WTC11 (cell line): Measurements from ENCODE around the gene PRPF40A. TPM values are rescaled to one million over a fixed set of nuclear protein-coding genes. Genes with fewer than 3 reads are reported as not detected.

Experiments
- ATAC-seq: fragments of 200-7000 bp; cut with Tn5 transposase; 2 replicates; pipeline ENCODE4 v1.10.0; 2021; ENCODE audit warnings: mild to moderate bottlenecking, moderate library complexity
- CTCF ChIA-PET: fragments of 300-600 bp; sonication (Branson Sonifier 250); formaldehyde crosslinking; loops from one replicate; lab custom pipeline; 2021; ENCODE audit warnings: antibody characterized with exemption; lab: Charles Lee
- POLR2A ChIA-PET: fragments of 350-600 bp; sonication (Branson Sonifier 250); formaldehyde crosslinking; loops from one replicate; lab custom pipeline; 2021; ENCODE audit warnings: antibody characterized with exemption; lab: Charles Lee
- DNase-seq: peaks from one replicate; pipeline ENCODE4 v3.0.0; 2021; ENCODE audit warnings: low spot score
- H3K27ac Mint-ChIP-seq: 2 replicates; pipeline ENCODE4 v1.8.0; 2021; ENCODE audit warnings: mixed read lengths
- H3K27me3 Mint-ChIP-seq: 2 replicates; pipeline ENCODE4 v1.8.0; 2021; ENCODE audit warnings: low read depth, mild to moderate bottlenecking, moderate library complexity, mixed read lengths
- H3K36me3 Mint-ChIP-seq: 2 replicates; pipeline ENCODE4 v1.8.0; 2021; ENCODE audit warnings: mixed read lengths
- H3K4me1 Mint-ChIP-seq: 2 replicates; pipeline ENCODE4 v1.8.0; 2022; ENCODE audit warnings: mixed read lengths
- H3K4me3 Mint-ChIP-seq: 2 replicates; pipeline ENCODE4 v1.8.0; 2021; ENCODE audit warnings: mild to moderate bottlenecking, moderate library complexity, mixed read lengths
- H3K9me3 Mint-ChIP-seq: 2 replicates; pipeline ENCODE4 v1.8.0; 2021; ENCODE audit warnings: mixed read lengths
- CTCF ChIP-seq: fragments of 200-600 bp; IDR thresholded peaks from 2 replicates; pipeline ENCODE4 v1.8.0; 2022; ENCODE audit warnings: antibody characterized with exemption
- E2F5 ChIP-seq: sonication (generic); formaldehyde crosslinking; IDR thresholded peaks from 2 replicates; pipeline ENCODE4 v1.8.1; 2022; ENCODE audit warnings: mild to moderate bottlenecking, moderate library complexity, missing genetic modification reagents
- ELF4 ChIP-seq: sonication (generic); formaldehyde crosslinking; IDR thresholded peaks from 2 replicates; pipeline ENCODE4 v1.8.1; 2022; ENCODE audit warnings: low read depth, mild to moderate bottlenecking, moderate library complexity, missing genetic modification reagents
- FOXJ3 ChIP-seq: sonication (generic); formaldehyde crosslinking; IDR thresholded peaks from 2 replicates; pipeline ENCODE4 v1.9.0; 2021; ENCODE audit warnings: missing genetic modification reagents, mild to moderate bottlenecking, borderline replicate concordance
- HMGA2 ChIP-seq: fragments of 250-450 bp; sonication (Bioruptor Pico); IDR thresholded peaks from 2 replicates; pipeline ENCODE4 v1.4.0; 2021; ENCODE audit warnings: mild to moderate bottlenecking, moderate library complexity
- IRF1 ChIP-seq: sonication (generic); formaldehyde crosslinking; IDR thresholded peaks from 2 replicates; pipeline ENCODE4 v1.8.0; 2023; ENCODE audit warnings: missing genetic modification reagents
- JAZF1 ChIP-seq: fragments of 250-450 bp; sonication (Bioruptor Pico); IDR thresholded peaks from 2 replicates; pipeline ENCODE4 v1.9.0; 2021; ENCODE audit warnings: moderate library complexity, mild to moderate bottlenecking, inconsistent platforms
- KAT7 ChIP-seq: sonication (generic); formaldehyde crosslinking; IDR thresholded peaks from 2 replicates; pipeline ENCODE4 v1.8.1; 2023; ENCODE audit warnings: missing genetic modification reagents, mild to moderate bottlenecking, borderline replicate concordance
- MXD4 ChIP-seq: fragments of 250-450 bp; sonication (Bioruptor Pico); IDR thresholded peaks from 2 replicates; pipeline ENCODE4 v1.8.0; 2021; ENCODE audit warnings: mild to moderate bottlenecking, moderate library complexity, borderline replicate concordance
- NR2C2 ChIP-seq: sonication (generic); formaldehyde crosslinking; IDR thresholded peaks from 2 replicates; pipeline ENCODE4 v1.8.0; 2022; ENCODE audit warnings: mild to moderate bottlenecking, missing genetic modification reagents
- OVOL2 ChIP-seq: fragments of 250-450 bp; sonication (Bioruptor Pico); IDR thresholded peaks from 2 replicates; pipeline ENCODE4 v1.9.0; 2021; ENCODE audit warnings: mild to moderate bottlenecking, borderline replicate concordance
- PRDM15 ChIP-seq: sonication (generic); formaldehyde crosslinking; IDR thresholded peaks from 2 replicates; pipeline ENCODE4 v1.8.0; 2022; ENCODE audit warnings: missing genetic modification reagents
- RORB ChIP-seq: fragments of 250-450 bp; sonication (Bioruptor Pico); IDR thresholded peaks from 2 replicates; pipeline ENCODE4 v1.9.0; 2021; ENCODE audit warnings: mild to moderate bottlenecking
- SMAD3 ChIP-seq: sonication (generic); formaldehyde crosslinking; IDR thresholded peaks from 2 replicates; pipeline ENCODE4 v1.8.0; 2022; ENCODE audit warnings: missing genetic modification reagents, mild to moderate bottlenecking, borderline replicate concordance
- SMAD4 ChIP-seq: sonication (generic); formaldehyde crosslinking; IDR thresholded peaks from 2 replicates; pipeline ENCODE4 v1.8.0; 2022; ENCODE audit warnings: mild to moderate bottlenecking, missing genetic modification reagents
- TP53 ChIP-seq: sonication (generic); formaldehyde crosslinking; IDR thresholded peaks from 2 replicates; pipeline ENCODE4 v1.8.1; 2023; ENCODE audit warnings: mild to moderate bottlenecking, missing genetic modification reagents
- ZNF317 ChIP-seq: sonication (generic); formaldehyde crosslinking; IDR thresholded peaks from 2 replicates; pipeline ENCODE4 v1.8.1; 2023; ENCODE audit warnings: low read depth, mild to moderate bottlenecking, moderate library complexity, missing genetic modification reagents, borderline replicate concordance
- ZNF423 ChIP-seq: fragments of 250-450 bp; sonication (Bioruptor Pico); IDR thresholded peaks from 2 replicates; pipeline ENCODE4 v2.1.2; 2022; ENCODE audit warnings: mild to moderate bottlenecking, moderate library complexity
- total RNA-seq: library from RNA; stranded (reverse); gene quantifications from 3 replicates; pipeline ENCODE4 v1.2.3, GENCODE V29; 2021
- TF ChIP-seq, protein P1 (sequence below): sonication (generic); formaldehyde crosslinking; IDR thresholded peaks from 2 replicates; pipeline ENCODE4 v1.8.1; 2022; ENCODE audit warnings: low read depth, missing genetic modification reagents, borderline replicate concordance
- TF ChIP-seq, protein P2 (sequence below): sonication (generic); formaldehyde crosslinking; IDR thresholded peaks from 2 replicates; pipeline ENCODE4 v1.8.1; 2023; ENCODE audit warnings: mild to moderate bottlenecking, missing genetic modification reagents

PRPF40A gene
- total RNA-seq, 1 experiment from 2014 or later: 189 TPM

DNA sequence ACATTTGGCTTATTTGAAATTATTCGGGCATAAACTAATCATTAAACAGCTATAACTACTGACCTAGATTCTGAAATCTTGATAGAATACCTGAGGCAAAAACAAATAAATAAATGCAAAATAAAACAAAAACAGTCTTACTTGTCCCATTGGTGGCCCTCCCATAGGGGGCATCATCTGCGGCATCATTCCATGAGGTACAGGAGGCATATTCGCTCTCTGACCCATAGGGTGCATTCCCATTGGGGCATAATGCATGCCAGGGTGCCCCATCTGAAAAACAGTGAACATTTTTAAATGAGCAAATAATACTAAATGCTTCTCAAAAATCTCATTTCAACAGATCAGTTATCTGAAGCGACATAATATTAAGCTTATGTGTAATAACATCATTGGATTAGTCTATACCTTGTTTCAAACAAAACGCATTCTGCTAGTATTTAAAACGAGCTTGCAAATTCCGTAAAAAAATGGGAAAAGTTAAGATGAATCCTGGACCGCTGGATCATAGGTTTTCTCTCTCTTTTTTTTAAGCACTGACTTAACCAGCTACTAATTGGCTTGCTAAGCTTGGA lies 1.3 kb downstream of the PRPF40A start:
- POLR2A ChIA-PET: no interaction called here
- no peak for ATAC-seq
- TF ChIP-seq OVOL2 (CRISPR knock-in tag): no peak
- TF ChIP-seq SMAD4 (CRISPR knock-in tag): no peak
- peak; percentile 42; the same call in 1 of the 2 replicates for TF ChIP-seq CTCF
- Mint-ChIP-seq H3K27me3 (no peaks in the 10 kb centered on the region), H3K36me3 (peaks cover 42% of the 10 kb centered on the region), H3K4me3 (peak overlapping the region; percentile 97), H3K4me1 (peaks cover 23% of the 10 kb centered on the region), H3K27ac (peak overlapping the region; percentile 90), H3K9me3 (no peaks in the 10 kb centered on the region)
- CTCF ChIA-PET: interaction anchor here (0.7 to 2.0 kb wide), 4 partner anchors 9 to 31 kb away, joined by 3 to 11 read pairs (median 3); no protein-coding TSS in a partner anchor
- peak; percentile 56 for DNase-seq

DNA sequence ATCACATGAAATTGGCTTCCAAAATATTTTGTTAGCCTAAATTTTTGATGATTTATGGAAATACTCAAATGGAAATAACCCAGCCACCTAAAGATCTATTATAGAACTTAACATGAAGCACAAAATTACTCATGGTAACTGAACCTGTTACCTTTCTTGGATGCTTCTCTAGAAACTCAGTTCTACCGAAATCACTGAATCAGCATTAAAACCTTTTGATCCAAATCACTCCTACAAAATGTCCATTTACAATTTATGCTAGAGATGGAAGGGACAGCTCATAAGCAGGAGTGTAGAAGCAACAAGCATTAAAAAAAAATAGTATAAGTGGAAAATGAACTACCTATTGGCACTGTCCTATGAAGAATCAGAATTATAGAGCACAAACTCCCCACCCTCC lies 2.1 kb downstream of the PRPF40A start:
- H3K9me3 Mint-ChIP-seq: no peaks in the 10 kb centered on the region
- ChIA-PET POLR2A (no interaction called here), CTCF (no interaction called here)
- DNase-seq (no peak), ATAC-seq (no peak)
- peaks cover 15% of the 10 kb centered on the region for H3K4me1 Mint-ChIP-seq
- peak overlapping the region; percentile 52 for H3K4me3 Mint-ChIP-seq
- no peaks in the 10 kb centered on the region for H3K27me3 Mint-ChIP-seq
- H3K27ac Mint-ChIP-seq: peak overlapping the region; percentile 60; the same call in 1 of the 2 replicates
- peaks cover 46% of the 10 kb centered on the region for H3K36me3 Mint-ChIP-seq
- TF ChIP-seq IRF1 (CRISPR knock-in tag): no peak
- no peak for TF ChIP-seq FOXJ3 (CRISPR knock-in tag)
- TF ChIP-seq HMGA2: no peak
- TF ChIP-seq SMAD3: no peak
- no peak for TF ChIP-seq ZNF317 (CRISPR knock-in tag)
- TF ChIP-seq TP53: no peak
- no peak for TF ChIP-seq MXD4 (CRISPR knock-in tag)
- TF ChIP-seq ELF4 (CRISPR knock-in tag): no peak
- TF ChIP-seq, protein P1, sequence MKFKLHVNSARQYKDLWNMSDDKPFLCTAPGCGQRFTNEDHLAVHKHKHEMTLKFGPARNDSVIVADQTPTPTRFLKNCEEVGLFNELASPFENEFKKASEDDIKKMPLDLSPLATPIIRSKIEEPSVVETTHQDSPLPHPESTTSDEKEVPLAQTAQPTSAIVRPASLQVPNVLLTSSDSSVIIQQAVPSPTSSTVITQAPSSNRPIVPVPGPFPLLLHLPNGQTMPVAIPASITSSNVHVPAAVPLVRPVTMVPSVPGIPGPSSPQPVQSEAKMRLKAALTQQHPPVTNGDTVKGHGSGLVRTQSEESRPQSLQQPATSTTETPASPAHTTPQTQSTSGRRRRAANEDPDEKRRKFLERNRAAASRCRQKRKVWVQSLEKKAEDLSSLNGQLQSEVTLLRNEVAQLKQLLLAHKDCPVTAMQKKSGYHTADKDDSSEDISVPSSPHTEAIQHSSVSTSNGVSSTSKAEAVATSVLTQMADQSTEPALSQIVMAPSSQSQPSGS (CRISPR knock-in tag): no peak
- TF ChIP-seq, protein P2, sequence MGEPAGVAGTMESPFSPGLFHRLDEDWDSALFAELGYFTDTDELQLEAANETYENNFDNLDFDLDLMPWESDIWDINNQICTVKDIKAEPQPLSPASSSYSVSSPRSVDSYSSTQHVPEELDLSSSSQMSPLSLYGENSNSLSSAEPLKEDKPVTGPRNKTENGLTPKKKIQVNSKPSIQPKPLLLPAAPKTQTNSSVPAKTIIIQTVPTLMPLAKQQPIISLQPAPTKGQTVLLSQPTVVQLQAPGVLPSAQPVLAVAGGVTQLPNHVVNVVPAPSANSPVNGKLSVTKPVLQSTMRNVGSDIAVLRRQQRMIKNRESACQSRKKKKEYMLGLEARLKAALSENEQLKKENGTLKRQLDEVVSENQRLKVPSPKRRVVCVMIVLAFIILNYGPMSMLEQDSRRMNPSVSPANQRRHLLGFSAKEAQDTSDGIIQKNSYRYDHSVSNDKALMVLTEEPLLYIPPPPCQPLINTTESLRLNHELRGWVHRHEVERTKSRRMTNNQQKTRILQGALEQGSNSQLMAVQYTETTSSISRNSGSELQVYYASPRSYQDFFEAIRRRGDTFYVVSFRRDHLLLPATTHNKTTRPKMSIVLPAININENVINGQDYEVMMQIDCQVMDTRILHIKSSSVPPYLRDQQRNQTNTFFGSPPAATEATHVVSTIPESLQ: no peak
- TF ChIP-seq SMAD4 (CRISPR knock-in tag): no peak
- TF ChIP-seq ZNF423 (CRISPR knock-in tag): no peak
- no peak for TF ChIP-seq PRDM15 (CRISPR knock-in tag)
- no peak for TF ChIP-seq KAT7 (CRISPR knock-in tag)
- no peak for TF ChIP-seq NR2C2
- TF ChIP-seq JAZF1 (CRISPR knock-in tag): no peak
- TF ChIP-seq RORB: no peak
- TF ChIP-seq E2F5: no peak
